ENCODE data around the gene LGALS1.

- TF ChIP-seq EZH2phosphoT487 (IDR thresholded peaks at IDR 0.05; ENCODE audit: borderline replicate concordance, low read depth) (no peak), CTCF (IDR thresholded peaks at IDR 0.05) (no peak), POLR2AphosphoS5 (IDR thresholded peaks at IDR 0.05; ENCODE audit: low read depth, low read length) (no peak), MAX (IDR thresholded peaks at IDR 0.05; ENCODE audit: low read depth) (no peak), FOXM1 (IDR thresholded peaks at IDR 0.05; ENCODE audit: low read depth) (no peak), RFX5 (IDR thresholded peaks at IDR 0.05; ENCODE audit: low read length) (no peak), YY1 (IDR thresholded peaks at IDR 0.05; ENCODE audit: low read depth) (no peak), TCF12 (IDR thresholded peaks at IDR 0.05) (no peak), SIN3A (IDR thresholded peaks at IDR 0.05; ENCODE audit: borderline replicate concordance, low read depth, low read length) (no peak), ELF1 (IDR thresholded peaks at IDR 0.05) (no peak), MEF2A (IDR thresholded peaks at IDR 0.05; ENCODE audit: borderline replicate concordance, low read depth) (no peak)
Measured at GRCh38 chr22:37635157-37635556, 40.3 kb upstream of the LGALS1 start.
